Kidney tubule cell (primary cell): ENCODE results near the gene ZBTB7C.

Experiments
- DNase-seq: peaks from one replicate; pipeline ENCODE4 v3.0.0-alpha.2; 2018; ENCODE audit warnings: low spot score

The ZBTB7C gene

GRCh38 chr18:48191494-48191893, 217.7 kb downstream of the ZBTB7C start:
- DNase-seq, result no peak

GRCh38 chr18:48190994-48191393, 218.2 kb downstream of the ZBTB7C start:
- DNase-seq, result no peak

GRCh38 chr18:48188609-48189008, 220.6 kb downstream of the ZBTB7C start:
- no peak for DNase-seq

- no peak for DNase-seq
Observed at GRCh38 chr18:48186861-48187260, 222.3 kb downstream of the ZBTB7C start.

GRCh38 chr18:48186131-48186766, 222.9 kb downstream of the ZBTB7C start:
- peak; percentile 65 for DNase-seq

GRCh38 chr18:48184118-48184517, 225.1 kb downstream of the ZBTB7C start:
- DNase-seq, result no peak

- no peak for DNase-seq
Observed at GRCh38 chr18:48183613-48184012, 225.6 kb downstream of the ZBTB7C start.

GRCh38 chr18:48182779-48183178, 226.4 kb downstream of the ZBTB7C start:
- DNase-seq, result no peak

GRCh38 chr18:48181857-48182256, 227.3 kb downstream of the ZBTB7C start:
- no peak for DNase-seq

GRCh38 chr18:48181087-48181823, 227.9 kb downstream of the ZBTB7C start:
- no peak for DNase-seq

- no peak for DNase-seq
Observed at GRCh38 chr18:48179666-48180065, 229.5 kb downstream of the ZBTB7C start.

GRCh38 chr18:48179001-48179400, 230.2 kb downstream of the ZBTB7C start:
- DNase-seq, result no peak

- DNase-seq, result no peak
Observed at GRCh38 chr18:48176909-48177308, 232.3 kb downstream of the ZBTB7C start.

- no peak for DNase-seq
Observed at GRCh38 chr18:48173557-48173956, 235.6 kb downstream of the ZBTB7C start.

GRCh38 chr18:48172226-48173006, 236.8 kb downstream of the ZBTB7C start:
- no peak for DNase-seq

- DNase-seq, result no peak
Observed at GRCh38 chr18:48171490-48172188, 237.5 kb downstream of the ZBTB7C start.

GRCh38 chr18:48170651-48171050, 238.5 kb downstream of the ZBTB7C start:
- DNase-seq, result no peak

- DNase-seq, result no peak
Observed at GRCh38 chr18:48168861-48169260, 240.3 kb downstream of the ZBTB7C start.

GRCh38 chr18:48167897-48168253, 241.3 kb downstream of the ZBTB7C start:
- no peak for DNase-seq

- no peak for DNase-seq
Observed at GRCh38 chr18:48166336-48166875, 242.8 kb downstream of the ZBTB7C start.

GRCh38 chr18:48165111-48165866, 243.9 kb downstream of the ZBTB7C start:
- DNase-seq, result no peak
